ENCODE results near the gene CCDC91.

DNA sequence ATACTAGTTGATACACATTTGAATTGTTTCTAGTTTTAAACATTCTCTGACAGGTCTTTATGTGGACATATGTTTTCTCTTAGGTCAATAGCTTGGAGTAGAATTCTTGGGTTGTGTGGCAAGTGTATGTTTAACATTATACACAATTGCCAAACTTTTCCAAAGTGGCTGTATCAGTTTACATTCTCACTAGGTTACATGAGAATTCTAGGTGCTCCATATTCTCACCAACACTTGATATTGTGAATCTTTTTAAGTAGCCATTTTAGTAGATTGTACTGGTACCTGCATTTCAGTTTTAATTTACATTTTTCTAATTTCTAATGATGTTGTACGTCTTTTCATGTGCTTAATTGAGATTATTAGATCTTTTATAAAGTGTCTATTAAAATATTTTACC, 28.6 kb downstream of the CCDC91 start:
- TF ChIP-seq, protein P1, sequence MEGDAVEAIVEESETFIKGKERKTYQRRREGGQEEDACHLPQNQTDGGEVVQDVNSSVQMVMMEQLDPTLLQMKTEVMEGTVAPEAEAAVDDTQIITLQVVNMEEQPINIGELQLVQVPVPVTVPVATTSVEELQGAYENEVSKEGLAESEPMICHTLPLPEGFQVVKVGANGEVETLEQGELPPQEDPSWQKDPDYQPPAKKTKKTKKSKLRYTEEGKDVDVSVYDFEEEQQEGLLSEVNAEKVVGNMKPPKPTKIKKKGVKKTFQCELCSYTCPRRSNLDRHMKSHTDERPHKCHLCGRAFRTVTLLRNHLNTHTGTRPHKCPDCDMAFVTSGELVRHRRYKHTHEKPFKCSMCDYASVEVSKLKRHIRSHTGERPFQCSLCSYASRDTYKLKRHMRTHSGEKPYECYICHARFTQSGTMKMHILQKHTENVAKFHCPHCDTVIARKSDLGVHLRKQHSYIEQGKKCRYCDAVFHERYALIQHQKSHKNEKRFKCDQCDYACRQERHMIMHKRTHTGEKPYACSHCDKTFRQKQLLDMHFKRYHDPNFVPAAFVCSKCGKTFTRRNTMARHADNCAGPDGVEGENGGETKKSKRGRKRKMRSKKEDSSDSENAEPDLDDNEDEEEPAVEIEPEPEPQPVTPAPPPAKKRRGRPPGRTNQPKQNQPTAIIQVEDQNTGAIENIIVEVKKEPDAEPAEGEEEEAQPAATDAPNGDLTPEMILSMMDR (IDR thresholded peaks at IDR 0.05) = no peak
- no peak for TF ChIP-seq POLR2A (IDR thresholded peaks at IDR 0.05)
